ENCODE data around the gene SLIT3. TPM values are rescaled to one million over a fixed set of nuclear protein-coding genes. Genes with fewer than 3 reads are reported as not detected.

Gene SLIT3
- total and polyA plus RNA-seq, 10 of the 15 experiments (the other 5 are each of a cell fraction or from before 2014, with no cell fraction given), result 0.05 TPM; not detected in 9

- H3K27me3 ChIP-seq (replicated peaks in 1 of 2; ENCODE audit: control insufficient read depth in 2 of 2, insufficient read depth in 2 of 2, low read length in 1 of 2), result peaks cover 0 to 1% of the 10 kb centered on the region in 2 experiments; a peak in 1 of 4 replicates
- H3K9ac ChIP-seq (ENCODE audit: control insufficient read depth, insufficient read depth, low read length), result no peak overlapping the region
- DNase-seq (ENCODE audit: low read depth, low spot score) (no peak), ATAC-seq (no peak), FAIRE-seq (no peak)
- H4K20me1 ChIP-seq (ENCODE audit: control insufficient read depth, insufficient read depth), result no peaks in the 10 kb centered on the region
- no peak overlapping the region for H3K27ac ChIP-seq (ENCODE audit: control insufficient read depth, insufficient read depth)
- no TSS peak for BruUV-seq (replicated peaks)
- RAD21 ChIA-PET (ENCODE audit: unreplicated experiment), result no interaction called here
- POLR2A ChIA-PET, result no interaction called here
- H3K4me3 ChIP-seq, result no peak overlapping the region
- H2AFZ ChIP-seq (ENCODE audit: control insufficient read depth, low read depth, low read length), result no peak overlapping the region
- in situ Hi-C loops (cut with MboI) (no loop called here), intact Hi-C loops (cut with micrococcal nuclease; ENCODE audit: unreplicated experiment) (no loop called here)
- H3K36me3 ChIP-seq (ENCODE audit: control insufficient read depth in 2 of 2, insufficient read depth in 2 of 2, low read length in 1 of 2), result no peaks in the 10 kb centered on the region
- H3K4me2 ChIP-seq (ENCODE audit: control insufficient read depth, insufficient read depth), result no peak overlapping the region
- SMC1A ChIA-PET (ENCODE audit: uncharacterized antibody, unreplicated experiment), result no interaction called here
- H3K9me3 ChIP-seq (replicated peaks; ENCODE audit: control insufficient read depth, insufficient read depth, low read length), result no peaks in the 10 kb centered on the region
- 38% methylated on average over 11 of the region's 11 CpGs for WGBS (ENCODE audit: insufficient coverage, insufficient replicate concordance, low lambda C conversion rate, missing lambda C conversion rate)
- CTCF ChIA-PET, result interaction anchor here (1.2 kb wide), 1 partner anchor 15 kb away, joined by 3 read pairs; no protein-coding TSS in a partner anchor
- no peak for TF ChIP-seq RELB (IDR thresholded peaks at IDR 0.05; ENCODE audit: low read depth)
- no peak for TF ChIP-seq MXI1 (IDR thresholded peaks at IDR 0.05; ENCODE audit: low read depth, low read length)
- no peak for TF ChIP-seq MYC (IDR thresholded peaks at IDR 0.05; ENCODE audit: insufficient read depth, insufficient read length, insufficient replicate concordance, low read length, severe bottlenecking)
- no peak for TF ChIP-seq NRF1 (conservative IDR thresholded peaks at IDR 0.05; ENCODE audit: low read depth, low read length)
- TF ChIP-seq FOS (IDR thresholded peaks at IDR 0.05; ENCODE audit: borderline replicate concordance, extremely low read depth, insufficient read length), result no peak
- no peak for TF ChIP-seq NR2F1 (conservative IDR thresholded peaks at IDR 0.05)
- TF ChIP-seq EED (IDR thresholded peaks at IDR 0.05; ENCODE audit: low read depth), result no peak
- no peak for TF ChIP-seq SIX5 (IDR thresholded peaks at IDR 0.05; ENCODE audit: low read depth, low read length, severe bottlenecking)
- TF ChIP-seq FOXM1 (IDR thresholded peaks at IDR 0.05; ENCODE audit: low read depth, low read length), result no peak
- no peaks in the 10 kb centered on the region for H3K4me1 ChIP-seq (ENCODE audit: control insufficient read depth, insufficient read depth, low read length)
- no peaks in the 10 kb centered on the region for H3K79me2 ChIP-seq (ENCODE audit: control insufficient read depth, insufficient read depth, low read length)
These were observed 547.2 kb downstream of the SLIT3 start for GRCh38 chr5:168753691-168754254.
